Esophagus muscularis mucosa (tissue), 4 donors: Measurements from ENCODE around the gene PRDM15. TPM values are rescaled to one million over a fixed set of nuclear protein-coding genes. Genes with fewer than 3 reads are reported as not detected.

Experiments used
- DNase-seq: peaks from one replicate; pipeline ENCODE4 v3.0.0-alpha.2; 2017; ENCODE audit errors: extremely low spot score
- H3K27ac ChIP-seq, 4 donors: fragments of 200-600 bp; sonication (generic); replicated peaks in 1 of 4; 1 replicate in 3 of 4; 2 replicates in 1 of 4; pipeline ENCODE4 v1.5.1; 2016 to 2019; ENCODE audit warnings: mild to moderate bottlenecking in 1 of 4
- H3K27me3 ChIP-seq, 4 donors: fragments of 200-600 bp; sonication (generic); one replicate each; pipeline versions ENCODE4 v1.5.1 to v1.6.0; 2016 to 2019
- H3K36me3 ChIP-seq, 4 donors: fragments of 200-600 bp; sonication (generic); one replicate each; pipeline ENCODE4 v1.5.1; 2016 to 2019
- H3K4me1 ChIP-seq, 4 donors: fragments of 200-600 bp; sonication (generic); one replicate each; pipeline ENCODE4 v1.5.1; 2016 to 2019
- H3K4me3 ChIP-seq, 4 donors: fragments of 200-600 bp; sonication (generic); 1 replicate in 2 of 4; 2 replicates in 2 of 4; pipeline ENCODE4 v1.5.1; 2016 to 2019; ENCODE audit warnings: mild to moderate bottlenecking in 4 of 4, moderate library complexity in 1 of 4
- H3K9me3 ChIP-seq, 4 donors: fragments of 200-600 bp; sonication (generic); 1 replicate in 3 of 4; 2 replicates in 1 of 4; pipeline ENCODE4 v1.5.1; 2016 to 2019
- CTCF ChIP-seq, 3 experiments: fragments of 200-600 bp in 2 of 3; fragments of 450-650 bp in 1 of 3; sonication (generic) in 2 of 3; IDR thresholded peaks; one replicate each; pipeline ENCODE4 v1.5.1; 2017 to 2019; ENCODE audit warnings: antibody characterized with exemption in 3 of 3, mild to moderate bottlenecking in 2 of 3, moderate library complexity in 1 of 3
- EP300 ChIP-seq: sonication (generic); formaldehyde crosslinking; IDR thresholded peaks from one replicate; pipeline ENCODE4 v1.6.1; 2017; ENCODE audit warnings: antibody characterized with exemption
- POLR2A ChIP-seq: fragments of 450-650 bp; IDR thresholded peaks from one replicate; pipeline ENCODE4 v1.6.1; 2017; ENCODE audit warnings: antibody characterized with exemption, moderate library complexity, mild to moderate bottlenecking, low read depth
- POLR2AphosphoS5 ChIP-seq, 2 donors: sonication (generic); formaldehyde crosslinking; IDR thresholded peaks; one replicate each; pipeline ENCODE4 v1.6.1; 2017; ENCODE audit warnings: antibody characterized with exemption in 2 of 2
- WGBS: methylation state at CpG from one replicate; pipeline ENCODE4 v1.1.5; 2018; 5-methylcytosine and 5-hydroxymethylcytosine counted together
- intact Hi-C: fragments of 100-400 bp; cut with DNase I; formaldehyde crosslinking; loops from one replicate; pipeline ENCODE4 v1.15.1; 2023
- total RNA-seq, 4 donors: library from RNA; depleted of rRNA; stranded (reverse); fragments of >200 nt; gene quantifications; one replicate each; pipeline versions ENCODE4 v1.1.0 to v1.2.1, GENCODE V29; 2016

Gene PRDM15
- total RNA-seq, 4 donors from 2014 or later, result 5.0 to 6.3 (median 5.4) TPM

GRCh38 chr21:41799763-41800162, 79.4 kb downstream of the PRDM15 start:
- no peaks in the 10 kb centered on the region for H3K9me3 ChIP-seq
- peaks cover 33 to 65% (median 46%) of the 10 kb centered on the region in 4 donors for H3K36me3 ChIP-seq
- H3K4me1 ChIP-seq, result peaks cover 6 to 14% (median 13%) of the 10 kb centered on the region in 4 donors
- H3K27ac ChIP-seq, result no peak overlapping the region
- no peak for DNase-seq
- TF ChIP-seq EP300 (no peak), POLR2AphosphoS5 (IDR thresholded peaks at IDR 0.05) (no peak), POLR2A (no peak), CTCF (IDR thresholded peaks at IDR 0.05) (no peak)
- WGBS, result 93% methylated on average over 7 of the region's 7 CpGs
- intact Hi-C loops, result no loop called here
- H3K27me3 ChIP-seq, result no peaks in the 10 kb centered on the region
- no peak overlapping the region for H3K4me3 ChIP-seq

- peaks cover 6 to 12% (median 10%) of the 10 kb centered on the region in 4 donors for H3K4me1 ChIP-seq
- intact Hi-C loops, result no loop called here
- DNase-seq, result no peak
- no peak overlapping the region for H3K4me3 ChIP-seq
- peaks cover 33 to 57% (median 41%) of the 10 kb centered on the region in 4 donors for H3K36me3 ChIP-seq
- no peak overlapping the region for H3K27ac ChIP-seq
- TF ChIP-seq EP300 (no peak), CTCF (IDR thresholded peaks at IDR 0.05) (no peak), POLR2A (no peak), POLR2AphosphoS5 (IDR thresholded peaks at IDR 0.05) (no peak)
- WGBS, result 91% methylated on average over 20 of the region's 20 CpGs
- H3K27me3 ChIP-seq, result peaks cover 0 to 10% (median 0%) of the 10 kb centered on the region in 4 donors
- peaks cover 0 to 1% (median 0%) of the 10 kb centered on the region in 4 donors for H3K9me3 ChIP-seq
These were observed 80.8 kb downstream of the PRDM15 start for GRCh38 chr21:41798326-41798725.

- TF ChIP-seq EP300 (no peak), POLR2A (no peak), POLR2AphosphoS5 (IDR thresholded peaks at IDR 0.05) (no peak)
- peaks cover 0 to 18% (median 0%) of the 10 kb centered on the region in 4 donors for H3K27me3 ChIP-seq
- intact Hi-C loops, result no loop called here
- H3K36me3 ChIP-seq, result peaks cover 26 to 42% (median 35%) of the 10 kb centered on the region in 4 donors
- H3K4me3 ChIP-seq, result no peak overlapping the region
- no peak overlapping the region for H3K27ac ChIP-seq
- peaks cover 0 to 17% (median 10%) of the 10 kb centered on the region in 4 donors for H3K9me3 ChIP-seq
- no peaks in the 10 kb centered on the region for H3K4me1 ChIP-seq
- WGBS, result 90% methylated on average over 11 of the region's 14 CpGs
- no peak for DNase-seq
These were observed 82.6 kb downstream of the PRDM15 start for GRCh38 chr21:41796476-41797080.

GRCh38 chr21:41795726-41796125, 83.4 kb downstream of the PRDM15 start:
- peaks cover 0 to 17% (median 10%) of the 10 kb centered on the region in 4 donors for H3K9me3 ChIP-seq

More at GRCh38 chr21:41795726-41796125, 83.4 kb downstream of the PRDM15 start:
- Histone ChIP-seq H3K4me1 (no peaks in the 10 kb centered on the region), H3K36me3 (peaks cover 17 to 34% (median 27%) of the 10 kb centered on the region in 4 donors), H3K27me3 (peaks cover 0 to 25% (median 0%) of the 10 kb centered on the region in 4 donors), H3K27ac (no peak overlapping the region), H3K4me3 (no peak overlapping the region)
- TF ChIP-seq EP300 (no peak), POLR2A (no peak), CTCF (IDR thresholded peaks at IDR 0.05) (no peak), POLR2AphosphoS5 (IDR thresholded peaks at IDR 0.05) (no peak)
- no peak for DNase-seq
- WGBS, result 70% methylated on average over 3 of the region's 3 CpGs
- intact Hi-C loops, result no loop called here
